Measurements from ENCODE around the gene TYMP. TPM values are rescaled to one million over a fixed set of nuclear protein-coding genes. Genes with fewer than 3 reads are reported as not detected.

TYMP gene
- total and polyA plus RNA-seq, 4 donors = 6.3 to 22.1 (median 14.6) TPM

GRCh38 chr22:50573491-50574382 lies 43.9 kb upstream of the TYMP start:
- Histone ChIP-seq H3K4me3 (ENCODE audit: low read depth, low read length) (no peak overlapping the region), H3K27ac (ENCODE audit: low read depth, low read length) (no peak overlapping the region), H3K27me3 (ENCODE audit: control insufficient read depth, insufficient read depth, low read length) (no peaks in the 10 kb centered on the region), H3K9me3 (ENCODE audit: control insufficient read depth, insufficient read depth, low read length) (no peaks in the 10 kb centered on the region), H3K36me3 (ENCODE audit: control insufficient read depth, insufficient read depth, low read length) (peaks cover 85% of the 10 kb centered on the region), H3K4me1 (ENCODE audit: control insufficient read depth, insufficient read depth, low read length) (peaks cover 23% of the 10 kb centered on the region)
- WGBS (ENCODE audit: insufficient coverage) = 81% methylated on average over 26 of the region's 26 CpGs
- DNase-seq (ENCODE audit: low read depth in 4 of 6, low spot score in 6 of 6) = no peak

GRCh38 chr22:50572965-50573364 lies 43.2 kb upstream of the TYMP start:
- Histone ChIP-seq H3K4me3 (ENCODE audit: low read depth, low read length) (no peak overlapping the region), H3K27me3 (ENCODE audit: control insufficient read depth, insufficient read depth, low read length) (no peaks in the 10 kb centered on the region), H3K36me3 (ENCODE audit: control insufficient read depth, insufficient read depth, low read length) (peaks cover 85% of the 10 kb centered on the region), H3K4me1 (ENCODE audit: control insufficient read depth, insufficient read depth, low read length) (peaks cover 16% of the 10 kb centered on the region), H3K9me3 (ENCODE audit: control insufficient read depth, insufficient read depth, low read length) (no peaks in the 10 kb centered on the region), H3K27ac (ENCODE audit: low read depth, low read length) (no peak overlapping the region)
- 91% methylated on average over 11 of the region's 11 CpGs for WGBS (ENCODE audit: insufficient coverage)
- no peak for DNase-seq (ENCODE audit: low read depth in 4 of 6, low spot score in 6 of 6)

- H3K4me3 ChIP-seq (ENCODE audit: low read depth, low read length) = no peak overlapping the region
Measured at GRCh38 chr22:50571264-50572175, 41.7 kb upstream of the TYMP start.

GRCh38 chr22:50570861-50571260 lies 41.0 kb upstream of the TYMP start:
- H3K4me3 ChIP-seq (ENCODE audit: low read depth, low read length) = no peak overlapping the region
- H3K36me3 ChIP-seq (ENCODE audit: control insufficient read depth, insufficient read depth, low read length) = peaks cover 73% of the 10 kb centered on the region
- no peak overlapping the region for H3K27ac ChIP-seq (ENCODE audit: low read depth, low read length)
- H3K4me1 ChIP-seq (ENCODE audit: control insufficient read depth, insufficient read depth, low read length) = peaks cover 14% of the 10 kb centered on the region
- H3K9me3 ChIP-seq (ENCODE audit: control insufficient read depth, insufficient read depth, low read length) = no peaks in the 10 kb centered on the region
- DNase-seq (ENCODE audit: low read depth in 4 of 6, low spot score in 6 of 6) = no peak
- 95% methylated on average over 12 of the region's 12 CpGs for WGBS (ENCODE audit: insufficient coverage)
- no peaks in the 10 kb centered on the region for H3K27me3 ChIP-seq (ENCODE audit: control insufficient read depth, insufficient read depth, low read length)

More at GRCh38 chr22:50571264-50572175, 41.7 kb upstream of the TYMP start:
- Histone ChIP-seq H3K36me3 (ENCODE audit: control insufficient read depth, insufficient read depth, low read length) (peaks cover 79% of the 10 kb centered on the region), H3K4me1 (ENCODE audit: control insufficient read depth, insufficient read depth, low read length) (peaks cover 14% of the 10 kb centered on the region), H3K27me3 (ENCODE audit: control insufficient read depth, insufficient read depth, low read length) (no peaks in the 10 kb centered on the region), H3K27ac (ENCODE audit: low read depth, low read length) (no peak overlapping the region), H3K9me3 (ENCODE audit: control insufficient read depth, insufficient read depth, low read length) (no peaks in the 10 kb centered on the region)
- DNase-seq (ENCODE audit: low read depth in 4 of 6, low spot score in 6 of 6) = no peak
- 87% methylated on average over 26 of the region's 26 CpGs for WGBS (ENCODE audit: insufficient coverage)

GRCh38 chr22:50569896-50570535 lies 40.2 kb upstream of the TYMP start:
- Histone ChIP-seq H3K27ac (ENCODE audit: low read depth, low read length) (no peak overlapping the region), H3K4me3 (ENCODE audit: low read depth, low read length) (no peak overlapping the region), H3K4me1 (ENCODE audit: control insufficient read depth, insufficient read depth, low read length) (peaks cover 14% of the 10 kb centered on the region), H3K27me3 (ENCODE audit: control insufficient read depth, insufficient read depth, low read length) (no peaks in the 10 kb centered on the region), H3K9me3 (ENCODE audit: control insufficient read depth, insufficient read depth, low read length) (no peaks in the 10 kb centered on the region), H3K36me3 (ENCODE audit: control insufficient read depth, insufficient read depth, low read length) (peaks cover 67% of the 10 kb centered on the region)
- WGBS (ENCODE audit: insufficient coverage) = 91% methylated on average over 13 of the region's 13 CpGs
- DNase-seq (ENCODE audit: low read depth in 4 of 6, low spot score in 6 of 6) = no peak

GRCh38 chr22:50569041-50569459 lies 39.2 kb upstream of the TYMP start:
- Histone ChIP-seq H3K4me3 (ENCODE audit: low read depth, low read length) (no peak overlapping the region), H3K27ac (ENCODE audit: low read depth, low read length) (no peak overlapping the region), H3K36me3 (ENCODE audit: control insufficient read depth, insufficient read depth, low read length) (peaks cover 61% of the 10 kb centered on the region), H3K27me3 (ENCODE audit: control insufficient read depth, insufficient read depth, low read length) (no peaks in the 10 kb centered on the region), H3K4me1 (ENCODE audit: control insufficient read depth, insufficient read depth, low read length) (peaks cover 12% of the 10 kb centered on the region), H3K9me3 (ENCODE audit: control insufficient read depth, insufficient read depth, low read length) (no peaks in the 10 kb centered on the region)
- DNase-seq (ENCODE audit: low read depth in 4 of 6, low spot score in 6 of 6) = no peak
- 86% methylated on average over 7 of the region's 8 CpGs for WGBS (ENCODE audit: insufficient coverage)

- WGBS (ENCODE audit: insufficient coverage) = 91% methylated on average over 4 of the region's 7 CpGs
- H3K36me3 ChIP-seq (ENCODE audit: control insufficient read depth, insufficient read depth, low read length) = peaks cover 57% of the 10 kb centered on the region
Measured at GRCh38 chr22:50568626-50569025, 38.8 kb upstream of the TYMP start.

GRCh38 chr22:50567721-50568252 lies 38.0 kb upstream of the TYMP start:
- H3K9me3 ChIP-seq (ENCODE audit: control insufficient read depth, insufficient read depth, low read length) = no peaks in the 10 kb centered on the region
- H3K27me3 ChIP-seq (ENCODE audit: control insufficient read depth, insufficient read depth, low read length) = no peaks in the 10 kb centered on the region
- peaks cover 15% of the 10 kb centered on the region for H3K4me1 ChIP-seq (ENCODE audit: control insufficient read depth, insufficient read depth, low read length)
- H3K27ac ChIP-seq (ENCODE audit: low read depth, low read length) = no peak overlapping the region
- no peak overlapping the region for H3K4me3 ChIP-seq (ENCODE audit: low read depth, low read length)
- no peak for DNase-seq (ENCODE audit: low read depth in 4 of 6, low spot score in 6 of 6)
- 93% methylated on average over 6 of the region's 7 CpGs for WGBS (ENCODE audit: insufficient coverage)
- H3K36me3 ChIP-seq (ENCODE audit: control insufficient read depth, insufficient read depth, low read length) = peaks cover 48% of the 10 kb centered on the region

More at GRCh38 chr22:50568626-50569025, 38.8 kb upstream of the TYMP start:
- Histone ChIP-seq H3K27ac (ENCODE audit: low read depth, low read length) (no peak overlapping the region), H3K9me3 (ENCODE audit: control insufficient read depth, insufficient read depth, low read length) (no peaks in the 10 kb centered on the region), H3K4me3 (ENCODE audit: low read depth, low read length) (no peak overlapping the region), H3K27me3 (ENCODE audit: control insufficient read depth, insufficient read depth, low read length) (no peaks in the 10 kb centered on the region), H3K4me1 (ENCODE audit: control insufficient read depth, insufficient read depth, low read length) (peaks cover 12% of the 10 kb centered on the region)
- no peak for DNase-seq (ENCODE audit: low read depth in 4 of 6, low spot score in 6 of 6)

GRCh38 chr22:50564289-50564688 lies 34.5 kb upstream of the TYMP start:
- no peaks in the 10 kb centered on the region for H3K27me3 ChIP-seq (ENCODE audit: control insufficient read depth, insufficient read depth, low read length)
- H3K27ac ChIP-seq (ENCODE audit: low read depth, low read length) = no peak overlapping the region
- WGBS (ENCODE audit: insufficient coverage) = 87% methylated on average over 9 of the region's 11 CpGs
- H3K4me3 ChIP-seq (ENCODE audit: low read depth, low read length) = no peak overlapping the region
- DNase-seq (ENCODE audit: low read depth in 4 of 6, low spot score in 6 of 6) = no peak
- peaks cover 15% of the 10 kb centered on the region for H3K4me1 ChIP-seq (ENCODE audit: control insufficient read depth, insufficient read depth, low read length)
- no peaks in the 10 kb centered on the region for H3K9me3 ChIP-seq (ENCODE audit: control insufficient read depth, insufficient read depth, low read length)
- peaks cover 14% of the 10 kb centered on the region for H3K36me3 ChIP-seq (ENCODE audit: control insufficient read depth, insufficient read depth, low read length)

Data from spinal cord (tissue), 10 donors.